Measurements from ENCODE around the gene ZFYVE9. TPM values are rescaled to one million over a fixed set of nuclear protein-coding genes. Genes with fewer than 3 reads are reported as not detected.

ZFYVE9 gene
- total and polyA plus RNA-seq, 2 of the 4 experiments (the other 2 are of a cell fraction): 8.3 to 28.7 TPM

DNA sequence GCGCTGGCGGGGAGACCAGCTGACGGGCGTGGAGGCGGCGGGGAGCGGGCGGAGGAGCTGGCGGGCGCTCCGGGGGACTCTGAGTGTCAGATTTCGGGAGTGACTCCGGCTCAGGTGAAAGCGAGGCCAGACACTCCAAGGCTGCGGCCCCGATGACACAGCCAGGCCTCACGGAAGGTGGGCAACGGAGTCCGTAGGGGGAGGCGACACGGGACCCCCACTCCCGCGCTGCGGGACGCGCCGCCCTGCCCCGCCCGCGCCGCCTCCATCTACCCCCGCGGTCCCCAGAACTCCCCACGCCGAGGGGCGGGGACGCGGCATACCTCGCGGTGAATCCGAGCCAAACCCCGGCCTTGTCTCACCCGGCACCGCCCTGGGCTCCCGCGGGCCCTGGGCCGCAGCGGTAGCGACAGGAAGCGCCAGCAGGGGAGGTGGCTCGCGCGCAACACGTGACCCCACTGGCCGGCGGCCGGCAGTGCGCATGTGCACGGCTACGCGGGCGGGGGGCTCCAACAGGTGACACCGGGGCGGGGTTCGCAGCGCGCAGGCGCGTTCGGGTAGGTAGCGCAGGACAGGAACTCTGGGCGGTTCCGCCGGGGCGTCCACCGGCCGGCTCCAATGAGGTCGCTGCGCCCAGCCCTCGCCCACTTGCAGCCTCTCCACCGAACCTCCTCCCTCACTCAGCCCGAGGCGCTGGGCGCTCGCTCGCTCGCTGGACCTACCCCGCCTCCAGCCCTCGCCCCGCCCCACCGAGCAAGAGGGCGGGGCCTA lies 224.0 kb downstream of the ZFYVE9 start, which contains the start of gene CC2D1B:
Gene CC2D1B (minus strand): TSS at position 460 of the 771 bp plus-strand sequence. CDS start 1,585 bp downstream, outside the sequence.
- Histone ChIP-seq H3K4me1 (ENCODE audit: control insufficient read depth, insufficient read depth, low read length) (peaks cover 7% of the 10 kb centered on the region), H3K9ac (ENCODE audit: low read depth, low read length) (peak within 1 kb of the TSS; percentile 87), H4K8ac (ENCODE audit: low read depth in 2 of 2, low read length in 2 of 2) (peak within 1 kb of the TSS; percentile 76 to 87), H2AK9ac (replicated peaks; ENCODE audit: low read depth, low read length, poor library complexity) (peak within 1 kb of the TSS; percentile 59), H3K23ac (ENCODE audit: low read depth, low read length) (peak within 1 kb of the TSS; percentile 39), H3K14ac (replicated peaks; ENCODE audit: low read depth, low read length) (peak within 1 kb of the TSS; percentile 67), H4K5ac (ENCODE audit: low read depth, low read length) (peak within 1 kb of the TSS; percentile 61), H2BK15ac (ENCODE audit: low read depth, low read length) (0 out of 3 replicates have a peak within 1 kb of the TSS, but pooled peaks have one; percentile 4), H3K79me1 (ENCODE audit: low read depth in 1 of 2, low read length in 2 of 2) (peaks cover 19 to 46% of the 10 kb centered on the region in 2 experiments), H4K20me1 (ENCODE audit: insufficient read depth, low read length) (peaks cover 12% of the 10 kb centered on the region; the same call in 1 of the 2 replicates), H3K9me1 (ENCODE audit: insufficient read depth, low read length) (peaks cover 17% of the 10 kb centered on the region), H3K36me3 (ENCODE audit: control insufficient read depth, insufficient read depth, low read length) (peaks cover 20% of the 10 kb centered on the region), H2BK20ac (ENCODE audit: low read depth, low read length) (peak within 1 kb of the TSS; percentile 20; the same call in 1 of the 2 replicates), H3K4me2 (ENCODE audit: low read depth, low read length) (peak within 1 kb of the TSS; percentile 71), H3K27me3 (ENCODE audit: control insufficient read depth, insufficient read depth, low read length) (no peaks in the 10 kb centered on the region), H3K18ac (ENCODE audit: low read depth, low read length) (peak within 1 kb of the TSS; percentile 37), H3K4me3 (ENCODE audit: insufficient read depth, low read depth, low read length) (peak within 1 kb of the TSS; percentile 77), H3K9me3 (ENCODE audit: control insufficient read depth, insufficient read depth, low read length) (no peaks in the 10 kb centered on the region), H2AK5ac (ENCODE audit: low read depth, low read length) (peak within 1 kb of the TSS; percentile 96), H2BK5ac (ENCODE audit: low read depth, low read length, poor library complexity, severe bottlenecking) (peak within 1 kb of the TSS; percentile 35), H3K27ac (ENCODE audit: insufficient read depth, low read length) (peak within 1 kb of the TSS; percentile 73), H3K4ac (ENCODE audit: low read depth, low read length) (peak within 1 kb of the TSS; percentile 70), H3K56ac (ENCODE audit: extremely low read depth, insufficient read depth, low read length) (peak within 1 kb of the TSS; percentile 73), H4K91ac (ENCODE audit: insufficient read depth, low read depth, low read length) (peak within 1 kb of the TSS; percentile 70), H2BK120ac (ENCODE audit: low read depth, low read length) (peak within 1 kb of the TSS; percentile 4), H2AFZ (replicated peaks; ENCODE audit: low read length, poor library complexity) (peak within 1 kb of the TSS; percentile 88)
- no TSS peak for BruUV-seq (replicated peaks)
- ATAC-seq (ENCODE audit: low read depth) (peak; percentile 92), DNase-seq (peak; percentile 94)
- intact Hi-C loops (cut with micrococcal nuclease): loop anchor here (2.0 kb wide), 1 partner anchor 321 kb away; no protein-coding TSS in a partner anchor
- POLR2A ChIA-PET (ENCODE audit: unreplicated experiment): interaction anchor here (0.6 kb wide), 1 partner anchor 277 kb away, joined by 9 read pairs; no protein-coding TSS in a partner anchor
- dilution Hi-C loops (cut with HindIII; ENCODE audit: low sequenced_read_pairs, unreplicated experiment): no loop called here
- CTCF ChIA-PET: interaction anchor here (0.7 kb wide), 1 partner anchor 1568 kb away, joined by 3 read pairs; no protein-coding TSS in a partner anchor
- WGBS, 2 experiments (ENCODE audit: extremely low coverage in 2 of 2, insufficient read length in 1 of 2): 0% methylated on average over 24 of the region's 92 CpGs; no CpG with 5 or more reads in 1 of the 2 experiments
- in situ Hi-C loops (cut with MboI; ENCODE audit: low sequenced_read_pairs): no loop called here
- TF ChIP-seq RFX5 (IDR thresholded peaks at IDR 0.05; ENCODE audit: low read depth, low read length) (no peak), MAZ (IDR thresholded peaks at IDR 0.05; ENCODE audit: borderline replicate concordance, low read depth, low read length) (peak; percentile 84), CEBPB (IDR thresholded peaks at IDR 0.05; ENCODE audit: low read depth, low read length) (no peak), POLR2A (IDR thresholded peaks at IDR 0.05; ENCODE audit: low read depth, low read length) (peak; percentile 58), SMC3 (IDR thresholded peaks at IDR 0.05; ENCODE audit: low read depth, low read length) (no peak), NFE2L2 (IDR thresholded peaks at IDR 0.05; ENCODE audit: low read depth, low read length) (no peak), BHLHE40 (IDR thresholded peaks at IDR 0.05; ENCODE audit: low read depth, low read length) (peak; percentile 75), RCOR1 (IDR thresholded peaks at IDR 0.05; ENCODE audit: insufficient replicate concordance, low read length) (no peak), RAD21 (IDR thresholded peaks at IDR 0.05; ENCODE audit: low read length) (0 out of 2 replicates have a peak, but pooled peaks have one; percentile 4), MXI1 (IDR thresholded peaks at IDR 0.05; ENCODE audit: borderline replicate concordance, low read depth, low read length) (no peak), CHD1 (IDR thresholded peaks at IDR 0.05; ENCODE audit: low read depth, low read length) (no peak), MAFK (IDR thresholded peaks at IDR 0.05; ENCODE audit: low read depth, low read length) (no peak)
- TF ChIP-seq, protein P1, sequence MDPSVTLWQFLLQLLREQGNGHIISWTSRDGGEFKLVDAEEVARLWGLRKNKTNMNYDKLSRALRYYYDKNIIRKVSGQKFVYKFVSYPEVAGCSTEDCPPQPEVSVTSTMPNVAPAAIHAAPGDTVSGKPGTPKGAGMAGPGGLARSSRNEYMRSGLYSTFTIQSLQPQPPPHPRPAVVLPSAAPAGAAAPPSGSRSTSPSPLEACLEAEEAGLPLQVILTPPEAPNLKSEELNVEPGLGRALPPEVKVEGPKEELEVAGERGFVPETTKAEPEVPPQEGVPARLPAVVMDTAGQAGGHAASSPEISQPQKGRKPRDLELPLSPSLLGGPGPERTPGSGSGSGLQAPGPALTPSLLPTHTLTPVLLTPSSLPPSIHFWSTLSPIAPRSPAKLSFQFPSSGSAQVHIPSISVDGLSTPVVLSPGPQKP (IDR thresholded peaks at IDR 0.05; ENCODE audit: borderline replicate concordance, low read depth, low read length): no peak
- TF ChIP-seq, protein P2, sequence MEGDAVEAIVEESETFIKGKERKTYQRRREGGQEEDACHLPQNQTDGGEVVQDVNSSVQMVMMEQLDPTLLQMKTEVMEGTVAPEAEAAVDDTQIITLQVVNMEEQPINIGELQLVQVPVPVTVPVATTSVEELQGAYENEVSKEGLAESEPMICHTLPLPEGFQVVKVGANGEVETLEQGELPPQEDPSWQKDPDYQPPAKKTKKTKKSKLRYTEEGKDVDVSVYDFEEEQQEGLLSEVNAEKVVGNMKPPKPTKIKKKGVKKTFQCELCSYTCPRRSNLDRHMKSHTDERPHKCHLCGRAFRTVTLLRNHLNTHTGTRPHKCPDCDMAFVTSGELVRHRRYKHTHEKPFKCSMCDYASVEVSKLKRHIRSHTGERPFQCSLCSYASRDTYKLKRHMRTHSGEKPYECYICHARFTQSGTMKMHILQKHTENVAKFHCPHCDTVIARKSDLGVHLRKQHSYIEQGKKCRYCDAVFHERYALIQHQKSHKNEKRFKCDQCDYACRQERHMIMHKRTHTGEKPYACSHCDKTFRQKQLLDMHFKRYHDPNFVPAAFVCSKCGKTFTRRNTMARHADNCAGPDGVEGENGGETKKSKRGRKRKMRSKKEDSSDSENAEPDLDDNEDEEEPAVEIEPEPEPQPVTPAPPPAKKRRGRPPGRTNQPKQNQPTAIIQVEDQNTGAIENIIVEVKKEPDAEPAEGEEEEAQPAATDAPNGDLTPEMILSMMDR (conservative IDR thresholded peaks at IDR 0.05; ENCODE audit: low read depth, low read length): 0 out of 2 replicates have a peak, but pooled peaks have one; percentile 2

All from IMR-90 (cell line).